Measurements from ENCODE around the gene SEMA4D.

DNA sequence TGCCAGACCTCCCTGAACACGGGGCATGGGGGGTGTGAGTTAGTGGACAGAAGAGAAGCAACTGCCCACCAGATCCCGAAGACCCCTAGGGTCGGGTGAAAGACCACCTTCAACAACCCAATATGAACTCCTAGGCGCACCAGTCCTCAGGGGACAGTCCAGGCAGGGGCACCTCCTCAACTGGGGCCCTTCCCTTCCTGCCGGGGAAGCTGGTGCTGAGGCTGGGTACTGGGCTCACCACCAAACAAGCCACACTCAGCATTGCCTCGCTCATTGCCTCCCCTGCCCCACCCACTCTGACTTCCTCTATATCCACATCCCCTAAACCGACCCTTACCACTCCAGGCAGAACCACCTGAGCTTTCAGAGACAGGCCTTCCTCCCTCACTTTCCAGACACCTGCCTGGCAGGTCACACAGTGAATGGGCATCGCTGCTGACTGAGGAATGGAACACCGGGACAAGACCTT, 42.5 kb downstream of the SEMA4D start:
- TF ChIP-seq YY1 (IDR thresholded peaks at IDR 0.05; ENCODE audit: insufficient read depth, insufficient read length): no peak
- no peak for TF ChIP-seq ZNF274 (IDR thresholded peaks at IDR 0.05; ENCODE audit: low read depth, low read length)

All from NT2/D1 (cell line).